Fibroblast of lung (primary cell): ENCODE results near the gene HINT2. TPM values are rescaled to one million over a fixed set of nuclear protein-coding genes. Genes with fewer than 3 reads are reported as not detected.
A peak's percentile ranks its signal among the peaks of the same experiment; 100 is the strongest.

Source experiments
- DNase-seq, 2 donors: peaks; one replicate each; pipeline versions ENCODE4 v3.0.0 to v3.0.0-alpha.2; 2010; ENCODE audit warnings: low read depth in 2 of 2
- H2AFZ ChIP-seq: 2 replicates; pipeline ENCODE4 v1.5.1; 2012; ENCODE audit warnings: low read length, control low read depth, inconsistent platforms
- H3K27ac ChIP-seq: 2 replicates; pipeline ENCODE4 v1.5.1; 2011; ENCODE audit warnings: low read length, control low read depth; ENCODE audit not compliant: insufficient read depth
- H3K27me3 ChIP-seq: 2 replicates; pipeline ENCODE4 v1.5.1; 2011; ENCODE audit warnings: mild to moderate bottlenecking, low read length; ENCODE audit not compliant: control insufficient read depth, insufficient read depth
- H3K36me3 ChIP-seq: 2 replicates; pipeline ENCODE4 v1.5.1; 2011; ENCODE audit warnings: low read length; ENCODE audit not compliant: control insufficient read depth, insufficient read depth
- H3K4me1 ChIP-seq: 2 replicates; pipeline ENCODE4 v1.5.1; 2011; ENCODE audit warnings: low read length; ENCODE audit not compliant: control insufficient read depth, insufficient read depth; ENCODE audit errors: extremely low read depth
- H3K4me2 ChIP-seq: 2 replicates; pipeline ENCODE4 v1.5.1; 2011; ENCODE audit warnings: low read length, control low read depth; ENCODE audit not compliant: insufficient read depth; ENCODE audit errors: extremely low read depth
- H3K4me3 ChIP-seq, 4 experiments: fragments of 200-600 bp in 1 of 4; sonication (generic) in 1 of 4; replicated peaks in 1 of 4; 2 replicates each; pipeline ENCODE4 v1.5.1; 2011 to 2016; ENCODE audit warnings: low read length in 4 of 4, low read depth in 3 of 4, mild to moderate bottlenecking in 3 of 4, control low read depth in 2 of 4, inconsistent platforms in 1 of 4, mixed read lengths in 1 of 4; ENCODE audit not compliant: insufficient read depth in 1 of 4; ENCODE audit errors: control extremely low read depth in 1 of 4
- H3K79me2 ChIP-seq: 2 replicates; pipeline ENCODE4 v1.5.1; 2012; ENCODE audit warnings: mild to moderate bottlenecking, low read length, inconsistent platforms; ENCODE audit not compliant: control insufficient read depth, insufficient read depth
- H3K9ac ChIP-seq: 2 replicates; pipeline ENCODE4 v1.5.1; 2011; ENCODE audit warnings: mild to moderate bottlenecking, low read length, control low read depth; ENCODE audit not compliant: insufficient read depth
- H3K9me3 ChIP-seq: 2 replicates; pipeline ENCODE4 v1.5.1; 2012; ENCODE audit warnings: low read depth, low read length; ENCODE audit not compliant: control insufficient read depth, insufficient read depth
- H4K20me1 ChIP-seq: 2 replicates; pipeline ENCODE4 v1.5.1; 2011; ENCODE audit warnings: low read length; ENCODE audit not compliant: control insufficient read depth, insufficient read depth; ENCODE audit errors: extremely low read depth
- CTCF ChIP-seq, 2 donors: IDR thresholded peaks in 1 of 2; conservative IDR thresholded peaks in 1 of 2; 1 replicate in 1 of 2; 2 replicates in 1 of 2; pipeline ENCODE4 v1.5.1; 2011 to 2012; ENCODE audit warnings: low read length in 2 of 2, control low read depth in 1 of 2, inconsistent platforms in 1 of 2, low read depth in 1 of 2, mild to moderate bottlenecking in 1 of 2
- EZH2 ChIP-seq: IDR thresholded peaks from 2 replicates; pipeline ENCODE4 v1.5.1; 2012; ENCODE audit warnings: low read length, control low read depth, mild to moderate bottlenecking; ENCODE audit errors: missing control alignments
- polyA plus RNA-seq, 2 donors: library from polyadenylated mRNA; depleted of rRNA in 1 of 2; stranded (reverse) in 1 of 2; unstranded in 1 of 2; fragments of >200 nt; gene quantifications; 2 replicates each; pipeline ENCODE4 v1.2.1, GENCODE V29; 2011 to 2012; ENCODE audit warnings: missing spikeins in 1 of 2
- total RNA-seq: library from RNA; depleted of rRNA; stranded (reverse); fragments of >200 nt; gene quantifications from 2 replicates; pipeline ENCODE4 v1.2.1, GENCODE V29; 2014

HINT2 gene
- total and polyA plus RNA-seq, 2 donors (not counting 1 experiment from before 2014, with no cell fraction given), result 13.1 to 34.2 TPM

DNA sequence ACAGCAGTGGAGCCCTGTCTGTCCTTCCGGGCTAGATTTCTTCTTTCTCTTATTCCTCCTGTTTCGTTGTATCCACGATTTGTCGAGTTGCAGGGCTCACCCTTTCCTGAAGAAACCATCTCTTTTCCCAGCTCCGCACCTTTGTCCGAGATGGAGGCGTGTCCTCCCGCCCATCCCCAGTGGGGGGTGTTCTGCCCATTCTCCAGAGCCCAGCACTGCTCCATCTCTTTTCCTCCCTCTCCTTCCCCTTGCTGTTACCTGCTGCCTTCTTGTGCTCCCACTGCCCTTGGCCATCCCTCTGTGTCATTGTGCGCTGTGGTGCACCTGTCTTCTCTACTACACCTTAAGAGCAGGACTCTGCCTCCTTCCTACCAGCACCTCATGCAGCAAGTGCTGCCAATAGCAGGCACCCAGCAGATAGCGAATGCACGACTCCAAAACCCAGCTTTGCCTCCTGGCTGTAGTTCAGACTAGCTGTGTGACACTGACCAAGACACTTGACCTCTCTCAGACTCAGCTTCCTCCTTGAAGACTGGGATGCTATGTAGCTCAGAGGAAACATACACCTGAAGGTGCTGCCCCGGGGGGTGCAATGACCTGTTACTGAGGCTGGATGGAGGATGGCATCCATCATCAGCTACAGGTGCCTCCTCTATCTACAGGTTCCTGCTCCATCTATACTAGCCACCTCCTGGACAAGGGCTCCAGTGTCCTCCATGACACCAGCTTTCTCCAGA, 46.5 kb upstream of the HINT2 start:
- H3K27ac ChIP-seq, result no peak overlapping the region
- DNase-seq, result no peak
- H3K27me3 ChIP-seq, result peaks cover 30% of the 10 kb centered on the region
- H2AFZ ChIP-seq, result no peak overlapping the region
- H3K36me3 ChIP-seq, result no peaks in the 10 kb centered on the region
- H3K9ac ChIP-seq, result no peak overlapping the region
- H3K9me3 ChIP-seq, result no peaks in the 10 kb centered on the region
- no peaks in the 10 kb centered on the region for H3K79me2 ChIP-seq
- no peak overlapping the region for H3K4me3 ChIP-seq
- H3K4me2 ChIP-seq, result no peak overlapping the region
- H4K20me1 ChIP-seq, result no peaks in the 10 kb centered on the region
- TF ChIP-seq EZH2, result no peak
- TF ChIP-seq CTCF (conservative IDR thresholded peaks at IDR 0.05 in 1 of 2, IDR thresholded peaks at IDR 0.05 in 1 of 2; ENCODE audit: low read depth in 1 of 2, low read length in 2 of 2), result no peak
- no peaks in the 10 kb centered on the region for H3K4me1 ChIP-seq

DNA sequence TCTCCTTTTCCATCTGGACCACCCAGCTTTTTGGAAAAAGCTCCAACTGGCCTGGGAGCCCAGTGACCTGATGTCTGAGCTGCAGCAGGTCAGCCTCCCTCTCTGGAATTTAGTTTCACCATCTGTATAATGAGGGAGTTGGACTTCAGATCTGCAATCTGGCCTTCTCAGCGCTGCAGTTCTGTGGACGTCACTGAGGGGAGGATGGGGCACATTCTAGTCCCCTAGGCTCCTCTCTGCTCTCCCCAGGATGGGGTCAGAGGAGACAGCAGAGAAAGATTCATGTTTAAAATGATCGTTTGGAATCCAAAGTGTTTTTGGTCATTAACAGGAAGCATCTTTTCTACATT, 45.1 kb upstream of the HINT2 start:
- H4K20me1 ChIP-seq, result no peaks in the 10 kb centered on the region
- no peak for TF ChIP-seq EZH2
- no peak for TF ChIP-seq CTCF (conservative IDR thresholded peaks at IDR 0.05 in 1 of 2, IDR thresholded peaks at IDR 0.05 in 1 of 2; ENCODE audit: low read depth in 1 of 2, low read length in 2 of 2)
- DNase-seq, result no peak
- no peaks in the 10 kb centered on the region for H3K9me3 ChIP-seq
- no peak overlapping the region for H3K9ac ChIP-seq
- H3K4me1 ChIP-seq, result no peaks in the 10 kb centered on the region
- H3K27ac ChIP-seq, result no peak overlapping the region
- H3K27me3 ChIP-seq, result peaks cover 30% of the 10 kb centered on the region
- no peak overlapping the region for H3K4me3 ChIP-seq
- no peaks in the 10 kb centered on the region for H3K36me3 ChIP-seq
- H3K4me2 ChIP-seq, result no peak overlapping the region
- H3K79me2 ChIP-seq, result no peaks in the 10 kb centered on the region
- H2AFZ ChIP-seq, result no peak overlapping the region

DNA sequence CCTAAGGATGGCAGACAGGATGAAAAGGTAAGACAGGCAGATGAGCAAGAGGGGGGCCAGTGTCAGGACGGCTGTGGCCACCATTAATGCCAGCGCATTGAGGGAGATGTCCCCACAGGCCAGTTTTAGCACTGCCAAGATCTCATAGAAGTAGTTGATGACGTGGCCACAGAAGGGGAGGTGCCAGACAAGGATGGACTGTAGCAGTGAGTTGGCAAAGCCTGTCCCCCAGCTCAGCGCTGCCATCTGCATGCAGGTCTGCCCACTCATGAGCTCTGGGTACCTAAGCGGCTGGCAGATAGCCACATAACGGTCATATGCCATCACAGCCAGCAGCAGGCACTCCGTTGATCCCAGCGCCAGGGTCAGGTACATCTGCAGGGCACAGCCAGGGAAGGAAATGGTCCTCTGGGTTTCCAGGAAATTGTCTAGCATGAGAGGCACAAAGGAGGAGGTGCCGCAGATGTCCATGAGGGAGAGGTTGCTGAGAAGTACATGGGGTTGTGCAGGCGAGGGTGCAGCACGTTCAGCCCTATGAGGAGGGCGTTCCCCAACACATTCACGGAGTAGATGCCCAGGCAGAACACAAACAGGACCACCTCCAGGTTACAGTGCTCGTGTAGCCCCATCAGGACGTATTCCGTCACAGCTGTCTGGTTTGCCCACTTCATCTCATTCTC, 44.6 kb upstream of the HINT2 start:
- Histone ChIP-seq H3K9me3 (no peaks in the 10 kb centered on the region), H3K27ac (no peak overlapping the region), H2AFZ (no peak overlapping the region), H3K79me2 (no peaks in the 10 kb centered on the region), H3K27me3 (peaks cover 30% of the 10 kb centered on the region), H3K4me2 (no peak overlapping the region), H3K9ac (no peak overlapping the region), H4K20me1 (no peaks in the 10 kb centered on the region), H3K4me3 (no peak overlapping the region), H3K4me1 (no peaks in the 10 kb centered on the region), H3K36me3 (no peaks in the 10 kb centered on the region)
- TF ChIP-seq EZH2, result no peak
- TF ChIP-seq CTCF (conservative IDR thresholded peaks at IDR 0.05 in 1 of 2, IDR thresholded peaks at IDR 0.05 in 1 of 2; ENCODE audit: low read depth in 1 of 2, low read length in 2 of 2), result peak in 1 of 2 donors; percentile 2
- DNase-seq, result peak; percentile 4 to 21
